Activated CD8-positive, alpha-beta memory T cell treated with anti-CD3 and anti-CD28 coated beads, Interleukin-2, amount 50 U/mL, for 24 hours (primary cell): ENCODE results near the gene CCM2.
"Not testable (repeated sequence)": the region's sequence is repeated elsewhere in the genome, so short reads cannot be mapped to it uniquely, and the experiment has no call there.

ENCODE experiments used
- DNase-seq: peaks from one replicate; pipeline ENCODE4 v3.0.0-alpha.2; 2020; ENCODE audit errors: extremely low read depth

CCM2 gene

GRCh38 chr7:45100761-45101480 is 100.9 kb downstream of the CCM2 start:
- DNase-seq, result no peak

GRCh38 chr7:45101748-45102147 is 101.7 kb downstream of the CCM2 start:
- DNase-seq, result no peak

- no peak for DNase-seq
Observed at GRCh38 chr7:45102785-45103712, 103.0 kb downstream of the CCM2 start.

GRCh38 chr7:45103958-45104843 is 104.2 kb downstream of the CCM2 start:
- no peak for DNase-seq

GRCh38 chr7:45104844-45105587 is 105.0 kb downstream of the CCM2 start:
- DNase-seq, result no peak

- no peak for DNase-seq
Observed at GRCh38 chr7:45105588-45106188, 105.7 kb downstream of the CCM2 start.

GRCh38 chr7:45106820-45107219 is 106.8 kb downstream of the CCM2 start:
- no peak for DNase-seq

- no peak for DNase-seq
Observed at GRCh38 chr7:45107356-45107755, 107.4 kb downstream of the CCM2 start.

- DNase-seq, result no peak
Observed at GRCh38 chr7:45108863-45109262, 108.9 kb downstream of the CCM2 start.

GRCh38 chr7:45111298-45112223 is 111.6 kb downstream of the CCM2 start, which contains the start of gene TBRG4:
TSS of gene TBRG4 (minus strand) at chr7:45111697. CDS start at chr7:45109237, 2,460 bp downstream.
- DNase-seq, result peak; percentile 76

GRCh38 chr7:45112648-45113047 is 112.6 kb downstream of the CCM2 start:
- DNase-seq, result no peak

- DNase-seq, result not testable (repeated sequence)
Observed at GRCh38 chr7:45114257-45114656, 114.3 kb downstream of the CCM2 start.

- no peak for DNase-seq
Observed at GRCh38 chr7:45114926-45115325, 114.9 kb downstream of the CCM2 start.

- DNase-seq, result no peak
Observed at GRCh38 chr7:45116048-45116447, 116.0 kb downstream of the CCM2 start.

- DNase-seq, result no peak
Observed at GRCh38 chr7:45117582-45117981, 117.6 kb downstream of the CCM2 start.

GRCh38 chr7:45118292-45118691 is 118.3 kb downstream of the CCM2 start:
- DNase-seq, result no peak

- no peak for DNase-seq
Observed at GRCh38 chr7:45118889-45119331, 118.9 kb downstream of the CCM2 start.

GRCh38 chr7:45119550-45119949 is 119.5 kb downstream of the CCM2 start:
- no peak for DNase-seq
